Left lung (tissue), 10 donors: Measurements from ENCODE around the gene PPP6C. TPM values are rescaled to one million over a fixed set of nuclear protein-coding genes. Genes with fewer than 3 reads are reported as not detected.

Source experiments
- ATAC-seq: fragments of 200-7000 bp; cut with Tn5 transposase; one replicate; pipeline ENCODE4 v1.9.1; 2020; ENCODE audit warnings: moderate library complexity
- DNase-seq, 4 donors: peaks; one replicate each; pipeline ENCODE4 v3.0.0-alpha.2; 2013 to 2020
- H3K27ac ChIP-seq, 2 donors: fragments of 200-600 bp; sonication (generic) in 1 of 2; one replicate each; pipeline versions ENCODE4 v1.5.0 to v1.8.0; 2020 to 2021
- H3K27me3 ChIP-seq, 2 donors: fragments of 200-600 bp; sonication (generic) in 1 of 2; one replicate each; pipeline versions ENCODE4 v1.5.0 to v1.8.0; 2020 to 2021
- H3K36me3 ChIP-seq, 2 donors: fragments of 200-600 bp; sonication (generic) in 1 of 2; one replicate each; pipeline versions ENCODE4 v1.5.0 to v1.8.0; 2020 to 2021
- H3K4me1 ChIP-seq, 2 donors: fragments of 200-600 bp; one replicate each; pipeline ENCODE4 v1.8.0; 2021
- H3K4me3 ChIP-seq, 2 donors: fragments of 200-600 bp; sonication (generic) in 1 of 2; one replicate each; pipeline versions ENCODE4 v1.5.0 to v1.8.0; 2020 to 2021; ENCODE audit warnings: mild to moderate bottlenecking in 1 of 2
- H3K9me3 ChIP-seq, 2 donors: fragments of 200-600 bp; sonication (generic) in 1 of 2; one replicate each; pipeline versions ENCODE4 v1.5.0 to v1.8.0; 2020 to 2021
- CTCF ChIP-seq, 2 donors: fragments of 200-600 bp; sonication (generic) in 1 of 2; IDR thresholded peaks; one replicate each; pipeline versions ENCODE4 v1.5.0 to v1.8.0; 2021; ENCODE audit warnings: antibody characterized with exemption in 2 of 2
- intact Hi-C, 2 donors: fragments of 100-400 bp; cut with DNase I; formaldehyde crosslinking; loops; one replicate each; pipeline versions ENCODE4 v1.11.2 to v1.14.2; 2022
- polyA plus RNA-seq, 6 donors: library from polyadenylated mRNA; unstranded; fragments of 120-200 nt; gene quantifications; one replicate each; pipeline ENCODE4 v1.2.1, GENCODE V29; 2013; ENCODE audit not compliant: insufficient read length in 6 of 6
- total RNA-seq, 2 donors: library from RNA; stranded (reverse); fragmentation: NEBNext Ultra II Directional; extraction: Animal tissue kit (Norgen Biotek cat#: 25700); gene quantifications; one replicate each; pipeline ENCODE4 v1.2.1, GENCODE V29; 2021
- donor health status: DM: no; HTN: yes; CAD: no.
- donor health status: DM: no; HTN: no; CAD: no.

Gene PPP6C
- total and polyA plus RNA-seq, 8 donors: 39.9 to 50.5 (median 45.9) TPM

- peak within 1 kb of the TSS; percentile 47 to 58 for H3K4me3 ChIP-seq
- no peaks in the 10 kb centered on the region for H3K9me3 ChIP-seq
- H3K36me3 ChIP-seq: no peaks in the 10 kb centered on the region
- peak within 1 kb of the TSS; percentile 46 to 50 for H3K27ac ChIP-seq
- peak; percentile 97 for ATAC-seq
- intact Hi-C loops: no loop called here
- peak; percentile 97 to 99 (median 98) for DNase-seq
- H3K4me1 ChIP-seq: peaks cover 4 to 36% of the 10 kb centered on the region in 2 donors
- TF ChIP-seq CTCF (IDR thresholded peaks at IDR 0.05): peak; percentile 98
- no peaks in the 10 kb centered on the region for H3K27me3 ChIP-seq
Observed at GRCh38 chr9:125143377-125144090, 46.1 kb downstream of the PPP6C start, which contains the start of gene SCAI. TSS of gene SCAI (minus strand) at chr9:125143528. CDS start at chr9:125143437, 91 bp downstream.

GRCh38 chr9:125142560-125143376 lies 46.8 kb downstream of the PPP6C start:
- intact Hi-C loops: no loop called here
- no peaks in the 10 kb centered on the region for H3K27me3 ChIP-seq
- peak in 1 of 4 donors; percentile 84 for DNase-seq
- peak overlapping the region; percentile 46 to 50 for H3K27ac ChIP-seq
- no peak for ATAC-seq
- no peak for TF ChIP-seq CTCF (IDR thresholded peaks at IDR 0.05)
- peaks cover 4 to 32% of the 10 kb centered on the region in 2 donors for H3K4me1 ChIP-seq
- no peaks in the 10 kb centered on the region for H3K9me3 ChIP-seq
- H3K36me3 ChIP-seq: no peaks in the 10 kb centered on the region
- peak overlapping the region; percentile 47 to 58 for H3K4me3 ChIP-seq

- Histone ChIP-seq H3K4me1 (peaks cover 0 to 24% of the 10 kb centered on the region in 2 donors), H3K4me3 (peak overlapping the region in 1 of 2 donors; percentile 58), H3K27me3 (no peaks in the 10 kb centered on the region), H3K9me3 (no peaks in the 10 kb centered on the region), H3K36me3 (no peaks in the 10 kb centered on the region), H3K27ac (peak overlapping the region in 1 of 2 donors; percentile 5)
- TF ChIP-seq CTCF (IDR thresholded peaks at IDR 0.05): no peak
- intact Hi-C loops: no loop called here
- ATAC-seq (no peak), DNase-seq (no peak)
Observed at GRCh38 chr9:125141751-125142150, 47.9 kb downstream of the PPP6C start.

- Histone ChIP-seq H3K4me3 (no peak overlapping the region), H3K36me3 (no peaks in the 10 kb centered on the region), H3K27me3 (no peaks in the 10 kb centered on the region), H3K4me1 (peaks cover 0 to 21% of the 10 kb centered on the region in 2 donors), H3K27ac (peak overlapping the region in 1 of 2 donors; percentile 5), H3K9me3 (no peaks in the 10 kb centered on the region)
- no peak for DNase-seq
- ATAC-seq: peak; percentile 7
- no peak for TF ChIP-seq CTCF (IDR thresholded peaks at IDR 0.05)
- intact Hi-C loops: no loop called here
Observed at GRCh38 chr9:125141251-125141650, 48.4 kb downstream of the PPP6C start.

- Histone ChIP-seq H3K4me3 (no peak overlapping the region), H3K9me3 (no peaks in the 10 kb centered on the region), H3K27me3 (no peaks in the 10 kb centered on the region), H3K36me3 (no peaks in the 10 kb centered on the region), H3K27ac (no peak overlapping the region), H3K4me1 (peaks cover 0 to 18% of the 10 kb centered on the region in 2 donors)
- ATAC-seq: no peak
- DNase-seq: no peak
- no peak for TF ChIP-seq CTCF (IDR thresholded peaks at IDR 0.05)
- intact Hi-C loops: no loop called here
Observed at GRCh38 chr9:125140576-125140975, 49.0 kb downstream of the PPP6C start.
